T-cell (primary cell): ENCODE measurements around the gene PTDSS2. TPM values are rescaled to one million over a fixed set of nuclear protein-coding genes. Genes with fewer than 3 reads are reported as not detected.

ENCODE experiments used
- ATAC-seq, 4 experiments: fragments of 200-7000 bp in 3 of 4; fragments of 150-1000 bp in 1 of 4; cut with Tn5 transposase; replicated peaks in 1 of 4; 1 replicate in 3 of 4; 2 replicates in 1 of 4; pipeline ENCODE4 v1.10.0; 2021; ENCODE audit warnings: moderate library complexity in 3 of 4, mild to moderate bottlenecking in 2 of 4, moderate number of reproducible peaks in 1 of 4
- CTCF ChIA-PET, 2 donors: fragments of 300-600 bp; sonication (Branson Sonifier 250); formaldehyde crosslinking; loops; one replicate each; lab custom pipeline; 2022; ENCODE audit warnings: antibody characterized with exemption in 2 of 2; lab: Charles Lee
- POLR2A ChIA-PET, 2 donors: fragments of 300-600 bp; sonication (Branson Sonifier 250); formaldehyde crosslinking; loops; one replicate each; lab custom pipeline; 2022; ENCODE audit warnings: antibody characterized with exemption in 2 of 2; lab: Charles Lee
- DNase-seq, 35 experiments: peaks; one replicate each; pipeline versions ENCODE4 v3.0.0 to v3.0.0-alpha.2; 2013 to 2023
- H3K27ac ChIP-seq: one replicate; pipeline ENCODE4 v1.5.1; 2013; ENCODE audit warnings: low read length
- H3K27me3 ChIP-seq, 2 experiments: replicated peaks in 1 of 2; 1 replicate in 1 of 2; 2 replicates in 1 of 2; pipeline versions ENCODE4 v1.6.1 to v1.7.0; 2013; ENCODE audit warnings: low read length in 1 of 2, mixed read lengths in 1 of 2; ENCODE audit not compliant: control insufficient read depth in 2 of 2, insufficient read depth in 2 of 2; ENCODE audit errors: extremely low read depth in 1 of 2
- H3K36me3 ChIP-seq, 2 donors: 1 replicate in 1 of 2; 2 replicates in 1 of 2; pipeline versions ENCODE4 v1.6.1 to v1.7.0; 2013; ENCODE audit warnings: low read length in 1 of 2; ENCODE audit not compliant: control insufficient read depth in 2 of 2, insufficient read depth in 1 of 2; ENCODE audit errors: extremely low read depth in 1 of 2
- H3K4me1 ChIP-seq, 2 experiments: 1 replicate in 1 of 2; 2 replicates in 1 of 2; pipeline versions ENCODE4 v1.6.1 to v1.7.0; 2013; ENCODE audit warnings: low read length in 2 of 2, mixed read lengths in 1 of 2; ENCODE audit not compliant: insufficient read depth in 2 of 2, control insufficient read depth in 1 of 2; ENCODE audit errors: extremely low read depth in 1 of 2
- H3K4me3 ChIP-seq, 2 donors: 1 replicate in 1 of 2; 2 replicates in 1 of 2; pipeline versions ENCODE4 v1.5.1 to v1.7.0; 2013; ENCODE audit warnings: mild to moderate bottlenecking in 2 of 2, low read length in 1 of 2, moderate library complexity in 1 of 2; ENCODE audit not compliant: control insufficient read depth in 1 of 2; ENCODE audit errors: extremely low read depth in 1 of 2
- H3K9me3 ChIP-seq: 2 replicates; pipeline ENCODE4 v1.7.0; 2013
- H3K27ac Mint-ChIP-seq, 2 donors: one replicate each; pipeline ENCODE4 v1.8.0; 2020 to 2021; ENCODE audit warnings: mild to moderate bottlenecking in 2 of 2, mixed read lengths in 2 of 2
- H3K27me3 Mint-ChIP-seq, 2 donors: one replicate each; pipeline ENCODE4 v1.8.0; 2021 to 2022; ENCODE audit warnings: mixed read lengths in 2 of 2
- H3K36me3 Mint-ChIP-seq: one replicate; pipeline ENCODE4 v1.8.0; 2021; ENCODE audit warnings: mixed read lengths
- H3K4me1 Mint-ChIP-seq, 3 donors: one replicate each; pipeline ENCODE4 v1.8.0; 2020 to 2022; ENCODE audit warnings: mixed read lengths in 3 of 3, mild to moderate bottlenecking in 1 of 3
- H3K4me3 Mint-ChIP-seq, 3 donors: one replicate each; pipeline ENCODE4 v1.8.0; 2020 to 2022; ENCODE audit warnings: mild to moderate bottlenecking in 3 of 3, mixed read lengths in 3 of 3, moderate library complexity in 3 of 3
- H3K9me3 Mint-ChIP-seq, 3 donors: one replicate each; pipeline ENCODE4 v1.8.0; 2020 to 2022; ENCODE audit warnings: mixed read lengths in 3 of 3
- WGBS: methylation state at CpG from one replicate; pipeline ENCODE4 v1.1.5; 2013; ENCODE audit warnings: missing lambda C conversion rate; ENCODE audit not compliant: insufficient coverage; 5-methylcytosine and 5-hydroxymethylcytosine counted together
- total RNA-seq, 35 experiments: library from RNA in 6 of 35; stranded (reverse) in 6 of 35; fragments of 120-200 nt in 1 of 35; gene quantifications; one replicate each; pipeline versions ENCODE4 v1.2.1 to v1.2.4 and lab custom pipeline; 2013 to 2026

PTDSS2 gene
- total RNA-seq, 5 donors from 2014 or later (not counting 1 experiment from before 2014, with no cell fraction given), result 22.4 to 33.5 (median 28.7) TPM

DNA sequence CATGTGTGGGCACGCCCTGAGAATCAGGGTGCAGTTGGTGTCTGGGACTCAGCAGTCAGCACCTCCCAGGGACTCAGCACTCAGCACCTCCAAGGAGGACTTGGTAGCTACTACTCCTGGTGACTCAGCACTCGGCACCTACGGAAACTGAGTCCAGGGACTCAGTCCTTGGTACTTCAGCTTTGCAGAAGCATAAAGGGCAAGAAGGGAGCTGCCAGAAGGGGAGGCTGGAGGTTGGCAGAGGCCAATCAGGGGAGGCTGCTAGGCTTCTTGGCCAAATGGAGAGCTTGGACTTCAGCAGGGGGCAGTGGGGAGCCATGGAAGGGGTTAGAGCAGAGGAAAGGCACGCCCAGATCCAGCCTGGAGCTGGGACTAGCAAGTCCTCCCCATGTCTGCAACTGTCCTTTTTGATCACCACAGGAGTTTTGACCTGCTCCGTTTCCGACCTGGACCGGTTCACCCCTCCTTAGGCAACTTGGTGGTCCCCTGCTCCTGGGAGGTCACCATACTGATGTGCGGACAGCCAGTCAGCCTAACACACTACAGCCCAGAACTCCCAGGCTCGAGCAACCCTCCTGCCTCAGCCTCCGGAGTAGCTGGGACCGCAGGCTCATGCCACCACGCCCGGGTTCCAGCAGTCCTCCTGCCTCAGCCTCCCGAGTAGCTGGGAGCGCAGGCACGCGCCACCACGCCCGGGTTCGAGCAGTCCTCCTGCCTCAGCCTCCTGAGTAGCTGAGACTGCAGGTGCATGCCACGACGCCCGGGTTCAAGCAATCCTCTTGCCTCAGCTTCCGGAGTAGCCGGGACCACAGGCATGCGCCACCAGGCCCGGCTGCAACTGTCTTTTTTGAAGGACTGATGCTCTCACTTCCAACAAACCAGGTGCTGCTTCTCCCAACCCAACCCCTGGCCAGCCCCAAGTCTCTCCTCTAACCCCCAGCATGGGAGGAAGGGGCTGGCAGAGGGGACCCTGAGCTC, 9.7 kb upstream of the PTDSS2 start:
- Mint-ChIP-seq H3K27ac (no peak overlapping the region), H3K4me1 (peaks cover 12 to 37% (median 32%) of the 10 kb centered on the region in 3 donors), H3K4me3 (peak overlapping the region; percentile 65 to 77 (median 72)), H3K27me3 (no peaks in the 10 kb centered on the region), H3K9me3 (no peaks in the 10 kb centered on the region), H3K36me3 (no peaks in the 10 kb centered on the region)
- DNase-seq (no peak), ATAC-seq (no peak)
- H3K4me3 ChIP-seq, result peak overlapping the region; percentile 49 to 60
- peaks cover 0 to 15% of the 10 kb centered on the region in 2 experiments for H3K27me3 ChIP-seq
- peaks cover 0 to 4% of the 10 kb centered on the region in 2 donors for H3K36me3 ChIP-seq
- no peaks in the 10 kb centered on the region for H3K9me3 ChIP-seq
- CTCF ChIA-PET, result no interaction called here
- H3K27ac ChIP-seq, result no peak overlapping the region
- H3K4me1 ChIP-seq, result peaks cover 4 to 53% of the 10 kb centered on the region in 2 experiments
- POLR2A ChIA-PET, result interaction anchor here in 1 of 2 donors (0.6 kb wide), 1 partner anchor 16 kb away, joined by 6 read pairs; no protein-coding TSS in a partner anchor
- 97% methylated on average over 23 of the region's 27 CpGs for WGBS

DNA sequence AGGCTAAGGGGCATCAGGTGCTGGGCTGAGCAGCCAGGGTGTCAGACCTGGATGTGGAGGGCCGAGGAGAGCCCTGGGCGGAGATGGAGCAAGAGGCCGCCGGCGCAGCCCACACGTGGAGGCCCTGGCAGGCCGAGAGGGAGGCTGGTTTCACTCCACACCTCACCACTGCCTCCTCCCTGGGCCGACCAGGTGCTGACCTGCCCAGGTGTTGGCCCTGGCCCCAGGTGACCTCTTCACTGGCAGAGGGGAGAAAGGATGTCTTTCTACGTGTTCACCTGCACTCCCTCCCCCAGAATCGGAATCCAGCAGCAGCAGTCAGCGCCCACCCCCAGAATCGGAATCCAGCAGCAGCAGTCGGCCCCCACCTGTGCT, 9.0 kb upstream of the PTDSS2 start:
- H3K27me3 ChIP-seq, result peaks cover 0 to 15% of the 10 kb centered on the region in 2 experiments
- peaks cover 12 to 37% (median 32%) of the 10 kb centered on the region in 3 donors for H3K4me1 Mint-ChIP-seq
- ChIA-PET CTCF (no interaction called here), POLR2A (no interaction called here)
- H3K27me3 Mint-ChIP-seq, result no peaks in the 10 kb centered on the region
- peak overlapping the region in 1 of 2 donors; percentile 69 for H3K27ac Mint-ChIP-seq
- DNase-seq, result no peak
- no peak for ATAC-seq
- no peak overlapping the region for H3K27ac ChIP-seq
- H3K4me1 ChIP-seq, result peaks cover 4 to 53% of the 10 kb centered on the region in 2 experiments
- H3K4me3 Mint-ChIP-seq, result peak overlapping the region; percentile 65 to 77 (median 72)
- WGBS, result 88% methylated on average over 12 of the region's 13 CpGs
- no peaks in the 10 kb centered on the region for H3K36me3 Mint-ChIP-seq
- H3K36me3 ChIP-seq, result peaks cover 0 to 4% of the 10 kb centered on the region in 2 donors
- H3K4me3 ChIP-seq, result peak overlapping the region; percentile 49 to 60
- no peaks in the 10 kb centered on the region for H3K9me3 Mint-ChIP-seq
- no peaks in the 10 kb centered on the region for H3K9me3 ChIP-seq

GRCh38 chr11:441418-442274, 8.4 kb upstream of the PTDSS2 start, which contains the start of gene ANO9:
Gene ANO9, minus strand, starts transcription at chr11:442011. Its CDS starts 85 bp downstream, at chr11:441926.
- ATAC-seq (peak; percentile 87 to 95 (median 94)), DNase-seq (peak; percentile 18 to 75 (median 50))
- 21% methylated on average over 14 of the region's 35 CpGs for WGBS
- no peaks in the 10 kb centered on the region for H3K9me3 Mint-ChIP-seq
- H3K27me3 ChIP-seq, result peaks cover 0 to 15% of the 10 kb centered on the region in 2 experiments
- no peaks in the 10 kb centered on the region for H3K9me3 ChIP-seq
- ChIA-PET POLR2A (no interaction called here), CTCF (no interaction called here)
- H3K36me3 Mint-ChIP-seq, result no peaks in the 10 kb centered on the region
- peak within 1 kb of the TSS; percentile 49 to 60 for H3K4me3 ChIP-seq
- peaks cover 0 to 4% of the 10 kb centered on the region in 2 donors for H3K36me3 ChIP-seq
- peaks cover 4 to 53% of the 10 kb centered on the region in 2 experiments for H3K4me1 ChIP-seq
- peak within 1 kb of the TSS; percentile 41 for H3K27ac ChIP-seq
- peak within 1 kb of the TSS in 1 of 2 donors; percentile 69 for H3K27ac Mint-ChIP-seq
- H3K4me1 Mint-ChIP-seq, result peaks cover 12 to 34% (median 30%) of the 10 kb centered on the region in 3 donors
- peak within 1 kb of the TSS; percentile 65 to 77 (median 72) for H3K4me3 Mint-ChIP-seq
- no peaks in the 10 kb centered on the region for H3K27me3 Mint-ChIP-seq

DNA sequence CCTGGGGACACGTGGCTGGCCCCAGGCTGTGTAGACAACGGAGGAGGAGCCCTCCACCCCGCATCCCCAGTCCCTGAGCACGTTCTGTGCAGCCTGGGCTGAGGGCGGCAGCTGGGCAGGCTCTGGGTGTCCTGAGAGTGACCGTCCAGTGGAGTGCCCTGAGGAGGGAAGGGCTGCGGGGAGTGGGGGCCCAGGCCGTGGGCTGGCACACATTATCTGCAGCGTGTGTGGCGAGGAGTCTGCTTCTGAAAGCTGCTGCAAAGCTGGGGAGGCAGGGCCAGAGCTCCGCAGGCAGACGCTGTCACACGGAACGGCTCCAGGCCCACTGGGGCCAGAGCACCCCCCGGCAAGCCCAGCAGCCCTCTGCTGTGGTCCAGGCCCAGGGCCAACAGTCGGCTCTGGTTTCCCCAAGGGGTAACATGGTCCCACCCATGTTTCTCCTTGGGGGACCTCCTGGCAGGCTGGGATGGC, 7.4 kb upstream of the PTDSS2 start:
- no peaks in the 10 kb centered on the region for H3K9me3 Mint-ChIP-seq
- no peak for DNase-seq
- no peak overlapping the region for H3K27ac ChIP-seq
- H3K36me3 ChIP-seq, result peaks cover 0 to 4% of the 10 kb centered on the region in 2 donors
- no peaks in the 10 kb centered on the region for H3K27me3 Mint-ChIP-seq
- ChIA-PET CTCF (no interaction called here), POLR2A (no interaction called here)
- no peak overlapping the region for H3K27ac Mint-ChIP-seq
- no peaks in the 10 kb centered on the region for H3K9me3 ChIP-seq
- H3K4me3 ChIP-seq, result no peak overlapping the region
- H3K4me1 Mint-ChIP-seq, result peaks cover 6 to 28% (median 23%) of the 10 kb centered on the region in 3 donors
- ATAC-seq, result no peak
- H3K27me3 ChIP-seq, result peaks cover 0 to 15% of the 10 kb centered on the region in 2 experiments
- 82% methylated on average over 16 of the region's 16 CpGs for WGBS
- peaks cover 4 to 51% of the 10 kb centered on the region in 2 experiments for H3K4me1 ChIP-seq
- H3K4me3 Mint-ChIP-seq, result no peak overlapping the region
- no peaks in the 10 kb centered on the region for H3K36me3 Mint-ChIP-seq

DNA sequence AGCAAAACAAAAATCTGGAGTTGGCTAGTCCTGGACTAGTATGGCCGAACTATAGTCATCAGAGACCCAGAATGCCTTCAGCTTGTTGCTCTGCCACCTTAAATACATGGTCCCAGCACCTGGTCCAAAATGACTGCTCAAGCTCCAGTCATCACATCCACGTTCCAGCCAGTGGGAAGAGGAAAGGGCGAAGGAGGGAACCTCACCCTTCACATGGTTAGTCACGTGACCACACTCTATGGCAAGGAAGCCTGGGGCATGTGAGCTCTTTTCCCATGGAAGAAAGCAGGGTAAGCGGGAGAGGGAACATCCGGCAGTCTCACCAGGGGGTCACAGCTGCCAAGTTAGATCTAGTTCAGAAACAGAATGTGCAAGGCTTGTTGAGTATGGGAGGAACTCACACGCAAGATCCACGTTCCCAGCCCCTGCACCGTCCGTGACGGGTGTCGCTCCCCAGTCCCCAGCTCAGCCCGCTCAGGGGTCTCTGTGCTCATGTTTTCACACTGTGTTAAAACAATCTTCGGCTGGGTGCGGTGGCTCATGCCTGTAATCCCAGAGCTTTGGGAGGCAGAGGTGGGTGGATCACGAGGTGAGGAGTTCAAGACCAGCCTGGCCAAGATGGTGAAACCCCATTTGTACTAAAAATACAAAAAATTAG, 6.4 kb upstream of the PTDSS2 start:
- Mint-ChIP-seq H3K4me3 (peak overlapping the region in 1 of 3 donors; percentile 9), H3K36me3 (no peaks in the 10 kb centered on the region), H3K27ac (no peak overlapping the region), H3K27me3 (no peaks in the 10 kb centered on the region), H3K9me3 (no peaks in the 10 kb centered on the region), H3K4me1 (peaks cover 6 to 29% (median 23%) of the 10 kb centered on the region in 3 donors)
- CTCF ChIA-PET, result no interaction called here
- POLR2A ChIA-PET, result no interaction called here
- 92% methylated on average over 9 of the region's 16 CpGs for WGBS
- ATAC-seq (no peak), DNase-seq (no peak)
- no peak overlapping the region for H3K27ac ChIP-seq
- no peaks in the 10 kb centered on the region for H3K9me3 ChIP-seq
- H3K4me1 ChIP-seq, result peaks cover 9 to 50% of the 10 kb centered on the region in 2 experiments
- no peak overlapping the region for H3K4me3 ChIP-seq
- peaks cover 0 to 4% of the 10 kb centered on the region in 2 donors for H3K36me3 ChIP-seq
- peaks cover 0 to 15% of the 10 kb centered on the region in 2 experiments for H3K27me3 ChIP-seq
